Astrocyte (in vitro differentiated cells and primary cell): ENCODE measurements around the gene CFAP43. TPM values are rescaled to one million over a fixed set of nuclear protein-coding genes. Genes with fewer than 3 reads are reported as not detected.

Source experiments
- DNase-seq: peaks from one replicate; pipeline ENCODE4 v3.0.0-alpha.2; 2010; ENCODE audit warnings: low read depth
- FAIRE-seq: peaks from 2 replicates; lab custom pipeline; 2011; peaks lifted over from hg19 to GRCh38; lab: Jason Lieb, UNC
- H2AFZ ChIP-seq: 2 replicates; pipeline ENCODE4 v1.6.0; 2012; ENCODE audit warnings: low read depth, low read length, inconsistent platforms
- H3K27ac ChIP-seq: 2 replicates; pipeline ENCODE4 v1.5.1; 2011; ENCODE audit warnings: low read depth, low read length, inconsistent platforms
- H3K27me3 ChIP-seq: 2 replicates; pipeline ENCODE4 v1.6.0; 2011; ENCODE audit warnings: low read length, inconsistent platforms; ENCODE audit not compliant: insufficient read depth
- H3K36me3 ChIP-seq: 2 replicates; pipeline ENCODE4 v1.5.1; 2011; ENCODE audit warnings: low read length, inconsistent platforms; ENCODE audit not compliant: insufficient read depth
- H3K4me1 ChIP-seq: 2 replicates; pipeline ENCODE4 v1.5.1; 2011; ENCODE audit warnings: low read length, inconsistent platforms; ENCODE audit not compliant: insufficient read depth
- H3K4me2 ChIP-seq: 2 replicates; pipeline ENCODE4 v1.6.0; 2012; ENCODE audit warnings: low read length, inconsistent platforms
- H3K4me3 ChIP-seq: 2 replicates; pipeline ENCODE4 v1.5.1; 2011; ENCODE audit warnings: low read depth, mild to moderate bottlenecking, low read length, inconsistent platforms; ENCODE audit not compliant: insufficient read depth
- H3K79me2 ChIP-seq: 2 replicates; pipeline ENCODE4 v1.6.0; 2012; ENCODE audit warnings: mild to moderate bottlenecking, low read length, inconsistent platforms; ENCODE audit not compliant: insufficient read depth
- H3K9ac ChIP-seq: 2 replicates; pipeline ENCODE4 v1.6.0; 2012; ENCODE audit warnings: mild to moderate bottlenecking, low read length, inconsistent platforms
- H3K9me3 ChIP-seq: 2 replicates; pipeline ENCODE4 v1.5.1; 2012; ENCODE audit warnings: low read depth, mild to moderate bottlenecking, low read length, inconsistent platforms; ENCODE audit not compliant: insufficient read depth
- H4K20me1 ChIP-seq: 2 replicates; pipeline ENCODE4 v1.6.0; 2012; ENCODE audit warnings: low read length, inconsistent platforms; ENCODE audit not compliant: insufficient read depth
- H3K27ac Mint-ChIP-seq: one replicate; pipeline ENCODE4 v1.8.0; 2021; ENCODE audit warnings: mild to moderate bottlenecking, mixed read lengths; ENCODE audit not compliant: unreplicated experiment
- H3K27me3 Mint-ChIP-seq: one replicate; pipeline ENCODE4 v1.8.0; 2021; ENCODE audit warnings: low read depth, mixed read lengths; ENCODE audit not compliant: unreplicated experiment
- H3K36me3 Mint-ChIP-seq: one replicate; pipeline ENCODE4 v1.8.0; 2021; ENCODE audit warnings: low read depth, mixed read lengths; ENCODE audit not compliant: unreplicated experiment
- H3K4me1 Mint-ChIP-seq: one replicate; pipeline ENCODE4 v1.8.0; 2021; ENCODE audit warnings: low read depth, mixed read lengths; ENCODE audit not compliant: unreplicated experiment
- H3K4me3 Mint-ChIP-seq: one replicate; pipeline ENCODE4 v1.8.0; 2021; ENCODE audit warnings: mild to moderate bottlenecking, moderate library complexity, mixed read lengths; ENCODE audit not compliant: unreplicated experiment
- H3K9me3 Mint-ChIP-seq: one replicate; pipeline ENCODE4 v1.8.0; 2021; ENCODE audit warnings: mild to moderate bottlenecking, mixed read lengths; ENCODE audit not compliant: unreplicated experiment
- EZH2 ChIP-seq: IDR thresholded peaks from 2 replicates; pipeline ENCODE4 v1.6.1; 2012; ENCODE audit warnings: mild to moderate bottlenecking, low read length, inconsistent platforms; ENCODE audit not compliant: insufficient read depth
- total RNA-seq: library from RNA; stranded (reverse); gene quantifications from 2 replicates; pipeline ENCODE4 v1.2.1, GENCODE V29; 2021
- TF ChIP-seq, protein P1 (sequence below): IDR thresholded peaks from 2 replicates; pipeline ENCODE4 v1.5.1; 2011; ENCODE audit warnings: low read depth, mild to moderate bottlenecking, inconsistent platforms, low read length, moderate library complexity; ENCODE audit not compliant: insufficient read depth

The CFAP43 gene
- total RNA-seq, 1 donor from 2014 or later = 0.27 TPM

- Histone ChIP-seq H3K27ac (no peak overlapping the region), H3K27me3 (no peaks in the 10 kb centered on the region), H2AFZ (no peak overlapping the region), H3K9ac (no peak overlapping the region), H3K79me2 (no peaks in the 10 kb centered on the region), H4K20me1 (no peaks in the 10 kb centered on the region), H3K4me1 (no peaks in the 10 kb centered on the region), H3K4me3 (no peak overlapping the region), H3K36me3 (no peaks in the 10 kb centered on the region), H3K9me3 (no peaks in the 10 kb centered on the region), H3K4me2 (no peak overlapping the region)
- Mint-ChIP-seq H3K36me3 (no peaks in the 10 kb centered on the region), H3K27ac (peak overlapping the region; percentile 55), H3K9me3 (no peaks in the 10 kb centered on the region), H3K27me3 (no peaks in the 10 kb centered on the region), H3K4me1 (peaks cover 9% of the 10 kb centered on the region), H3K4me3 (no peak overlapping the region)
- DNase-seq (no peak), FAIRE-seq (no peak)
- TF ChIP-seq, protein P1, sequence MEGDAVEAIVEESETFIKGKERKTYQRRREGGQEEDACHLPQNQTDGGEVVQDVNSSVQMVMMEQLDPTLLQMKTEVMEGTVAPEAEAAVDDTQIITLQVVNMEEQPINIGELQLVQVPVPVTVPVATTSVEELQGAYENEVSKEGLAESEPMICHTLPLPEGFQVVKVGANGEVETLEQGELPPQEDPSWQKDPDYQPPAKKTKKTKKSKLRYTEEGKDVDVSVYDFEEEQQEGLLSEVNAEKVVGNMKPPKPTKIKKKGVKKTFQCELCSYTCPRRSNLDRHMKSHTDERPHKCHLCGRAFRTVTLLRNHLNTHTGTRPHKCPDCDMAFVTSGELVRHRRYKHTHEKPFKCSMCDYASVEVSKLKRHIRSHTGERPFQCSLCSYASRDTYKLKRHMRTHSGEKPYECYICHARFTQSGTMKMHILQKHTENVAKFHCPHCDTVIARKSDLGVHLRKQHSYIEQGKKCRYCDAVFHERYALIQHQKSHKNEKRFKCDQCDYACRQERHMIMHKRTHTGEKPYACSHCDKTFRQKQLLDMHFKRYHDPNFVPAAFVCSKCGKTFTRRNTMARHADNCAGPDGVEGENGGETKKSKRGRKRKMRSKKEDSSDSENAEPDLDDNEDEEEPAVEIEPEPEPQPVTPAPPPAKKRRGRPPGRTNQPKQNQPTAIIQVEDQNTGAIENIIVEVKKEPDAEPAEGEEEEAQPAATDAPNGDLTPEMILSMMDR = no peak
- no peak for TF ChIP-seq EZH2
These were observed 32.6 kb downstream of the CFAP43 start for GRCh38 chr10:104199567-104199966.

GRCh38 chr10:104197364-104197763 lies 34.8 kb downstream of the CFAP43 start:
- no peaks in the 10 kb centered on the region for H3K36me3 Mint-ChIP-seq
- H3K4me1 Mint-ChIP-seq = peaks cover 9% of the 10 kb centered on the region
- no peaks in the 10 kb centered on the region for H3K9me3 Mint-ChIP-seq
- Histone ChIP-seq H4K20me1 (no peaks in the 10 kb centered on the region), H3K27me3 (no peaks in the 10 kb centered on the region), H2AFZ (no peak overlapping the region), H3K4me2 (no peak overlapping the region), H3K4me3 (no peak overlapping the region), H3K36me3 (no peaks in the 10 kb centered on the region), H3K4me1 (no peaks in the 10 kb centered on the region), H3K27ac (no peak overlapping the region), H3K9ac (no peak overlapping the region), H3K79me2 (no peaks in the 10 kb centered on the region), H3K9me3 (no peaks in the 10 kb centered on the region)
- TF ChIP-seq, protein P1 = no peak
- TF ChIP-seq EZH2 = no peak
- H3K27me3 Mint-ChIP-seq = peaks cover 5% of the 10 kb centered on the region
- no peak for FAIRE-seq
- H3K27ac Mint-ChIP-seq = no peak overlapping the region
- no peak for DNase-seq
- no peak overlapping the region for H3K4me3 Mint-ChIP-seq

DNA sequence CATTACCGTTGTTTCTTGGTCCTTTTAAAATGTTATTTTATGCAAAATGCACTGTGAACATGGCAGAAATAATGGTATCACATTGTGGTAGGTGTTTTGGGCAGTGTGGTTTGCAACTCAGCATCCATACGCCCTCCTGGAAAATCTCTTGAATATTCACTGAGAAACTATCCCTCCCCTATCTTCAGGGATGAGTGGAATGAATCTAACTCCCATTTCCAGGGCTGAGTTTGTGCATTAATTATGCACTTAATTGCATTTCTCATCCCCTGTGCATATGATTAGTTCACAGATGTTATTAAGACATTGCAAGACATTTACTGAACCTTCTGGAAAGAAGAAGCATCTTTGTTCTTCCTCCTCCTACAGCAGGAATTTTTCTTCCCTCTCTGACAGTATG lies 36.5 kb downstream of the CFAP43 start:
- peaks cover 9% of the 10 kb centered on the region for H3K4me1 Mint-ChIP-seq
- H3K4me1 ChIP-seq = no peaks in the 10 kb centered on the region
- no peaks in the 10 kb centered on the region for H3K79me2 ChIP-seq
- no peak for DNase-seq
- no peaks in the 10 kb centered on the region for H3K9me3 ChIP-seq
- H3K27ac Mint-ChIP-seq = no peak overlapping the region
- H3K27me3 Mint-ChIP-seq = peaks cover 5% of the 10 kb centered on the region
- H3K4me3 Mint-ChIP-seq = no peak overlapping the region
- H3K9me3 Mint-ChIP-seq = no peaks in the 10 kb centered on the region
- no peak overlapping the region for H3K27ac ChIP-seq
- no peak for TF ChIP-seq EZH2
- TF ChIP-seq, protein P1 = no peak
- no peaks in the 10 kb centered on the region for H3K36me3 Mint-ChIP-seq
- H2AFZ ChIP-seq = no peak overlapping the region
- no peaks in the 10 kb centered on the region for H3K27me3 ChIP-seq
- no peaks in the 10 kb centered on the region for H3K36me3 ChIP-seq
- H4K20me1 ChIP-seq = no peaks in the 10 kb centered on the region
- H3K9ac ChIP-seq = no peak overlapping the region
- no peak overlapping the region for H3K4me3 ChIP-seq
- no peak overlapping the region for H3K4me2 ChIP-seq
- no peak for FAIRE-seq
